ENCODE measurements around the gene CXCL14. TPM values are rescaled to one million over a fixed set of nuclear protein-coding genes. Genes with fewer than 3 reads are reported as not detected.

The CXCL14 gene, protein sequence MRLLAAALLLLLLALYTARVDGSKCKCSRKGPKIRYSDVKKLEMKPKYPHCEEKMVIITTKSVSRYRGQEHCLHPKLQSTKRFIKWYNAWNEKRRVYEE
- not detected for total RNA-seq

DNA sequence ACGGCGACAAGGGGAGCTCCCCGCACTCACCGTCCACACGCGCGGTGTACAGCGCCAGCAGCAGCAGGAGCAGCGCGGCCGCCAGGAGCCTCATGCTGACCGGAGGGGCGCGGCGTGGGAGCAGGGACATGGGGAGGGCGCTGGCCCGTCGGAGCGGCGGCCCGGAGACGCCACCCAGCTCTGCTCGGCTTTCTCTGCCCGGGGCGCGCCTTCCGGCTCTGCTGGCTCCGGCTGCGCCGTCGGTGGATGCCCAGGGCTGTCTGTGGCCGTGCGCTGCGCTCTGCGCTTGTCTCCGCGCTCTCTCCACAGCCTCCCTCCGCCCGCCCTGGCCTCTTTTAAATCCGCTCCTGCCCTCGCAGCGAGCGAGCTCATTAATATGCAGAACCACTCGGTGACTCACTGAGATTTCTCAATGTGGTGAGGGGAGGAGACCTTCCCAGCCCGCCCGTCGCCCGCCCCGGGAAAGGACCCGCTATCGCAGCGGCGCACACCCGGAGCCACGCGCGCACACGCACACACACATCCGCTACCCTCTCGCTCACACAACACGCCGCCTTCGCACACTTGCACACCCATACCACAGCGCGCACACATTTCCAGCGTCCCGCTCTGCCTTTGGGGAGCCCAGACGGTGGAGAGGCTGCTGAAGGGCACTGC, at the start of gene CXCL14:
Gene CXCL14, minus strand, starts transcription at position 307 of the 657 bp plus-strand sequence. Its CDS starts 213 bp downstream, at position 94.
- Mint-ChIP-seq H3K4me1 (peaks cover 2% of the 10 kb centered on the region), H3K27ac (no peak within 1 kb of the TSS), H3K9me3 (no peaks in the 10 kb centered on the region), H3K4me3 (no peak within 1 kb of the TSS), H3K27me3 (peaks cover 42% of the 10 kb centered on the region), H3K36me3 (ENCODE audit: low read depth) (no peaks in the 10 kb centered on the region)
- CTCF ChIA-PET: interaction anchor here (5.8 kb wide), 1 partner anchor 13 kb away, joined by 28 read pairs; no protein-coding TSS in a partner anchor
- POLR2A ChIA-PET: no interaction called here
- DNase-seq: no peak

DNA sequence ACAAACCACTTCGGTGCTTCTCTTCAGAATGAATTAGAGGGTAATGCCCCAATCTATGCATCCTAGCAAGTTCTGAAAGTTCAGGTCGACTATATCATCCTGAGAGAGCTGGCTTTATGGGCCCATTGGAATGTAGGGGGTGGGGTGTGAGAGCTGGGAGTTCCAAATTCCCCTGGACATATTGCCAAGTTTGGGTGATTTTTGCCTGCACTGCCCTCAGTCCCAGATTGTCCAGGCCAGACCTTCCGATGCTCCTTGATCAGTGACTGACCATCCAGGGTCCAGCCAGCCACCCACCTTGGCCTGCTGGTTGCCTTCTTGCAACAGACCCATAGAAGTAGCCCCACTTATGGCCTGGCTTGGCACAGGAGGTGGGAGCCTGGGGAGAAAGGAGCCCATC, 47.8 kb upstream of the CXCL14 start:
- Mint-ChIP-seq H3K27me3 (no peaks in the 10 kb centered on the region), H3K27ac (no peak overlapping the region), H3K36me3 (ENCODE audit: low read depth) (no peaks in the 10 kb centered on the region), H3K4me1 (no peaks in the 10 kb centered on the region), H3K4me3 (no peak overlapping the region), H3K9me3 (no peaks in the 10 kb centered on the region)
- ChIA-PET POLR2A (no interaction called here), CTCF (no interaction called here)
- no peak for DNase-seq

DNA sequence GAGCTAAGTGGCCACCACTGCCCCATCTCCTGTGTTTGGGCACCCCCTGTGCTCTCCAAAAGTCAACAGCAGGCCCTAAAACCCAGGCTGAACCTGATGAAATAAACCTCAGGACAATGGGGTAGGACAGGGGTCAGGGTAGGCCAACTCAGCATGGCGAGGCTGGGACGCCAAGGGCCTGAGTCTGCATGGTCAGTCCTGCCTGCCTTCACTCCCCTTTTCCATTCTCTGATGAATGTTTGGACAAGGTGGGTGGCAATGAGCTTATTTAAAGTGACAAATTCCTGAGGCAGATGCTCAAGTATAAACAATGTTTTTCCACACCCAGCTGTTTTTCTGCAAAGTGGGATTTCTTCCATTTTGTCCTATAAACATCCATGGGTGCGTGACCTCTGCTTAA, 47.2 kb upstream of the CXCL14 start:
- Mint-ChIP-seq H3K27me3 (no peaks in the 10 kb centered on the region), H3K27ac (no peak overlapping the region), H3K4me3 (no peak overlapping the region), H3K4me1 (no peaks in the 10 kb centered on the region), H3K9me3 (no peaks in the 10 kb centered on the region), H3K36me3 (ENCODE audit: low read depth) (no peaks in the 10 kb centered on the region)
- CTCF ChIA-PET: no interaction called here
- POLR2A ChIA-PET: no interaction called here
- DNase-seq: no peak

DNA sequence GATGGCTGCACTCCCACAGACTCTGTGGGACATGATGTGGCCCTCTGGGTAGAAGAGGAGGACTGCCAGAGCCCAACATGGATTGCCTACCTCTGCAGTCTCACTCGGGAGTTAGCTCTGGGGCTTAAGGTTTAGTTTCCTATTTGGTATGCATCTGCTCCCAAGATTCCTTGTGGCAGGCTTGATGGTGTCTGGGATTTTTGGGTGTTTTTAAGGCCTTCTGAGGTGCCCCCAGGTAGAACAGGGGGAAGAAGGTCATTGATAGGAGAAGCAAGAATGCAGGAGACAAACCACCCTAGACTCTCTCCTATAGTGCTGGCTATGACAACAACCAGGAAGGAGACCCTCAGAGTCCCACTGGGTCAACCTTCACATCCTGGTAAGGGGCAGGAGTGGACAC, 46.7 kb upstream of the CXCL14 start:
- ChIA-PET POLR2A (no interaction called here), CTCF (no interaction called here)
- H3K27me3 Mint-ChIP-seq: no peaks in the 10 kb centered on the region
- no peak overlapping the region for H3K4me3 Mint-ChIP-seq
- DNase-seq: no peak
- H3K36me3 Mint-ChIP-seq (ENCODE audit: low read depth): no peaks in the 10 kb centered on the region
- H3K27ac Mint-ChIP-seq: no peak overlapping the region
- H3K4me1 Mint-ChIP-seq: no peaks in the 10 kb centered on the region
- H3K9me3 Mint-ChIP-seq: no peaks in the 10 kb centered on the region

DNA sequence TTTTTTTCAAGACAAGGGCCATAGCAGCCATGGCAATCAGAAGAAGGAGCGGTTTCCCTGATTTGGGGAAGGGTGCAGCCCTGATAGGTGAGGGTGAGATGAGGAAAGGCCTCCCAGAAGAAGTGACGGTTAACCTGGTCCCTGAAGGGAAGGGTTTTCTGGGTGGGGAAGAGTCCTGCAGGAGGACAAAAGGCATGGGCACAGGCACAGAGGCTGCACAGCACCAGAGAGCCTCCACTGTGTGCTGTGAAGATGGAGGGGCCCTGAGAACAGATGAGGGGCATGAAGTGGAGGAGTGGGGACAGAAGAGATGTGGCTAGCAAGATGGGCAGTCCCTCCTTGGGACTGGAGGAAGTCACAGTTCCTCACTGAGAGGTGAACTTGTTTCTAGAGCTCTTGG, 46.3 kb upstream of the CXCL14 start:
- no peak for DNase-seq
- Mint-ChIP-seq H3K4me3 (no peak overlapping the region), H3K4me1 (no peaks in the 10 kb centered on the region), H3K27me3 (no peaks in the 10 kb centered on the region), H3K9me3 (no peaks in the 10 kb centered on the region), H3K27ac (no peak overlapping the region), H3K36me3 (ENCODE audit: low read depth) (no peaks in the 10 kb centered on the region)
- POLR2A ChIA-PET: no interaction called here
- CTCF ChIA-PET: no interaction called here

DNA sequence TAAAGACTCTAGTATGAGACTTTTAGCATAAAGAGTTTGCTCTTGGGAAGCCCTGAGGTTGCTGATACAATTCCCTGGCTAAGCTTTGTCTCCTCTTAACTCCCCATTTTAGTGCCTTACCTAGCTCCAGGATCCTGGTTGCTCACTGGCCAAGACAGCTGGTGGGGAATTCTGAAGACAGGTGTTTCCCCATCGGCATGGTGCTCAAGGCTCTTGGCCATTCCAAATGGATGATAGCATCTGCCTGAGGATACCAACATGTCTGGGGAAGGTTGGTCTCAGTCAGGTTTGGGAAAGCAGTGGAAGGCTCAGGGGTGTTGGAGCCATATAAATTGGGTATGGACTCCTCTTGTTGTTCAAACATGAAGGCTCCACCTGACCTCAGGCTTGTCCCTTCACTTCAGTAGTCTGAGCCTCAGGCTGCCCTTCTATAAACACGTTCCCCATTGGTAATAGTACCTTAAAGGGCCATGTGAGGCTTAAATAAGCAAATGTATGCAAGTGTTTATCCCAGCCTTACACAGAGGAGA, 44.5 kb upstream of the CXCL14 start:
- POLR2A ChIA-PET: no interaction called here
- CTCF ChIA-PET: no interaction called here
- no peak for DNase-seq
- H3K36me3 Mint-ChIP-seq (ENCODE audit: low read depth): no peaks in the 10 kb centered on the region
- no peak overlapping the region for H3K4me3 Mint-ChIP-seq
- peaks cover 6% of the 10 kb centered on the region for H3K9me3 Mint-ChIP-seq
- peaks cover 3% of the 10 kb centered on the region for H3K27me3 Mint-ChIP-seq
- H3K27ac Mint-ChIP-seq: no peak overlapping the region
- no peaks in the 10 kb centered on the region for H3K4me1 Mint-ChIP-seq

DNA sequence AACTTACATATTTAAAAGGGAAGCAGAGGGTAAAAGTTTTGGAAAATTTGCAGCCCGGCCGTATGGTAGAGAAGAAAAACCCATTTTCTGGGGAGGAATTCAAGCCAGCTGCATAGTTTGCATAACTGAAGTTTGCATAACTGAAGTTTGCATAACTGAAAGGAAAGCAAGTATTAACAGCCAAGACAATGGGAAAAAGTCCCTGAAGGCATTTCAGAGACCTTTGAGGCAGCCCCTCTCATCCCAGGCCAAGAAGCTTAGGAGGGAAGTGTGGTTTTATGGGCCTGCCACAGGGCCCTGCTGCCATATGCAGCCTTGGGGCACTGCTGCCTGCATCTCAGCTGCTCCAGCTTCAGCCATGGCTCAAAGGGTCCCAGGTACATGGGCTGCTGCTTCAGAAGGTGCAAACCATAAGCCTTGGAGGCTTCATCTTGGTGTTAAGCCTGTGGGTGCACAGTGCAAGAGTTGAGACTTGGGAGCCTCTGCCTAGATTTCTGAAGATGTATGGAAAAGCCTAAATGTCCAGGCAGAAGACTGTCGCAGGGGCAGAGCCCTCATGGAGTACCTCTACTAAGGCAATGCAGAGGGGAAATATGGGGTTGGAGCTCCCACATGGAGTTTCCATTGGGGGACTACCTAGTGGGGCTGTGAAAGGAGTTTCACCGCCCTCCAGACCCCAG, 36.9 kb upstream of the CXCL14 start:
- ChIA-PET CTCF (no interaction called here), POLR2A (no interaction called here)
- Mint-ChIP-seq H3K27me3 (peaks cover 23% of the 10 kb centered on the region), H3K4me1 (no peaks in the 10 kb centered on the region), H3K9me3 (peaks cover 6% of the 10 kb centered on the region), H3K27ac (no peak overlapping the region), H3K4me3 (no peak overlapping the region), H3K36me3 (ENCODE audit: low read depth) (peaks cover 3% of the 10 kb centered on the region)
- no peak for DNase-seq

DNA sequence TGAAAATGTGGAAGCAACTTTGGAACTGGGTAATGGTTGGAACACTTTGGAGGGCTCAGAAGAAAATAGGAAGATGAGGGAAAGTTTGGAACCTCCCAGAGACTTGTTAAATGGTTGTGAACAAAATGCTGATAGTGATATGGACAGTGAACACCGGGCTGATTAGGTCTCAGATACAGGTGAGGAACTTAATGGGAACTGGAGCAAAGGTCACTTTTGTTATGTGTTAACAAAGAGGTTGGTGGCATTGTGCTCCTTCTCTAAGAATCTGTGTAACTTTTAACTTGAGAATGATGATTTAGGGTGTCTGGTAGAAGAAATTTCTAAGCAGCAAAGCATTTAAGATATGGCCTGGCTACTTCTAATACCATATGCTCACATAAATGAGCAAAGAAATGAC, 36.4 kb upstream of the CXCL14 start:
- no peak for DNase-seq
- Mint-ChIP-seq H3K27me3 (peaks cover 23% of the 10 kb centered on the region), H3K4me1 (no peaks in the 10 kb centered on the region), H3K27ac (no peak overlapping the region), H3K36me3 (ENCODE audit: low read depth) (peaks cover 3% of the 10 kb centered on the region), H3K9me3 (peaks cover 6% of the 10 kb centered on the region), H3K4me3 (no peak overlapping the region)
- CTCF ChIA-PET: no interaction called here
- POLR2A ChIA-PET: no interaction called here

DNA sequence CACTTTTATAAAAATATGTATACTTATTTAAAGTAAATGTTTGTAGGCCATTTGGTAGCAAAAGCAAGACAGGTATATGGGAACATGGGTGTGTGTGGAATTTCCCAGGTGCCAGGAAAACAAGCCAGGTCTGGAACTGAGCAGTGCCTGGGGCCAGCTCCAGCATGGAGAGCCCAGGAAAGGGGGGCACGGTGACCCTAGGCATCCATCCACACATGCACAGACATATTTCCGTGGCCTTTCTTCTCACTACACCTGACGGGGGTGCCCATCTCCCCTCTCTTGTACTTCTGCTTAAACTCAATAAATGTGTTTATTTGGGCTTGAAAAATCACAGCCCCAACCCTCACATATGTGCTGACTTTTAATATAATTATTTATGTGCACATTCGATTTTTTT, 31.2 kb upstream of the CXCL14 start:
- no peak overlapping the region for H3K4me3 Mint-ChIP-seq
- H3K27me3 Mint-ChIP-seq: peaks cover 13% of the 10 kb centered on the region
- H3K4me1 Mint-ChIP-seq: no peaks in the 10 kb centered on the region
- ChIA-PET CTCF (no interaction called here), POLR2A (no interaction called here)
- no peaks in the 10 kb centered on the region for H3K36me3 Mint-ChIP-seq (ENCODE audit: low read depth)
- H3K9me3 Mint-ChIP-seq: no peaks in the 10 kb centered on the region
- peak; percentile 4 for DNase-seq
- H3K27ac Mint-ChIP-seq: no peak overlapping the region

DNA sequence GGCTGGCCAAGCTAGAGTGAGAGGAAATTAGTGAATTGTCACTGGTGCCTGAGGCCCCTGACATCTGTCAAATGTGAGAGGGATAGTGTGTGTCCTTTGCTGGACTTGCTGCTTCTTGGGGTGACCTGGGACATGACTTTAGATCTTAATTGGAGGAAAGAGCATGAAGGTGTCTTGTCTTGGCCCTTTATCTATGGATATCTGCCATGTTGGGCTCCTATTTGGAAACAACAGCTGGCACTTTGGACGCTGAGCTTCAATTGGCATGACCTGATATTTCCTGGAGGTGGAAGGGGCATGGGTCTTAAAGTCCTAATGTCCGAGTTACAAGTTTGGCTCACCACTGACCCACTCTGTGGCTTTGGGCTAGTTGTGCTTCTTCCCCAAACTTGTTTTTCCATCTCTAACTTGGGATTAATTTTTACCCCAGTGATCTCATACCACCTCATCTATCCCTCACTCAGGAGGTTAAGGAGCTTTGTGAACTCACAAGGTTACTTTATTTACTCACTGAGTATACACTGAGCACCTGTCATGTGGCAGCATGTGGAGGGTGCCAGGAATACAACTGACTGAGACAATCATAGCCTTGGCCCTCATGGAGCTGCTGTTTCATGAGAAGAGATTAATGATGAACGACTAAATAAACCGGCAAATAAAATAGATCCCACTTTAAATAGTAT, 30.1 kb upstream of the CXCL14 start:
- Mint-ChIP-seq H3K27ac (no peak overlapping the region), H3K4me3 (no peak overlapping the region), H3K4me1 (no peaks in the 10 kb centered on the region), H3K9me3 (no peaks in the 10 kb centered on the region), H3K27me3 (peaks cover 10% of the 10 kb centered on the region), H3K36me3 (ENCODE audit: low read depth) (no peaks in the 10 kb centered on the region)
- ChIA-PET POLR2A (no interaction called here), CTCF (no interaction called here)
- peak; percentile 3 for DNase-seq

DNA sequence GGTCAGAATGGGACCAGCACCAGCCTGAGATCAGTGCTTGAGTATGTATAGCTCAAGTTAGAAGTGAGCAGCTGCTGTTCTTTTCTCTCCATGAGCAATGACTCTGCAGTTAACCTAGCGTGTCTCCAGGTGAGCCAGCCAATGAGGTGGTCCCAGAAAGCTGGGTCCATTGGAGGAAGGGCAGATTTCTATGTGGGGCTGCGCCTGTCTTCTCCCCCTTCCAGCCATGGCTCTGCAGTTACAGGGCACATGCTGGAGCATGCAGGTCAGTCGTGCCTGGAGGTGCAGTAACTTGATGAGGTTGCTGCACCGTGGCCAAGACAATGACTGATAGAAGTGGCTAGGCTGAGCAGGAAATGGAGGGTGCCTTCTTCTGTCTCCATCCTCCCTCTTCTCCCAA, 29.6 kb upstream of the CXCL14 start:
- POLR2A ChIA-PET: no interaction called here
- no peak overlapping the region for H3K27ac Mint-ChIP-seq
- CTCF ChIA-PET: no interaction called here

DNA sequence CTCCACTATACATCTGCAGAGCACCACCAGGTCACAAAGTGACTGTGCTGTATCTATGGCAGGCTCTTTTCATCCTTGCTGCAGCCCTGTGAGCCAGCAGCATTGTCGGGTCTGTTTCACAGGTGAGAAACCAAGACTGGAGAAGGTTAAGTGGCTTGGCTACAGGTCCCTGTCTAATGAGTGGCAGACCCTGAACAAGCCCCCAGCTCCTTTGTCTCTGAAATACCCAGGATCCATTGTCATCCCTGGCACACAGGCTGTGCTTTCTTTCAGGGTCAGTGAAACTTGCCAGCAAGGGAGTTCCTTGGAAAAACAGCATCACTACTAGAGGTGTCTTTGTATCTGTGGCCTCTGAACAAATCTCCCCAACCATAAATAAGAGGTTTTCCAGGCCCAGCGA, 27.6 kb upstream of the CXCL14 start:
- DNase-seq: no peak
- Mint-ChIP-seq H3K9me3 (no peaks in the 10 kb centered on the region), H3K4me1 (no peaks in the 10 kb centered on the region), H3K36me3 (ENCODE audit: low read depth) (no peaks in the 10 kb centered on the region), H3K27me3 (peaks cover 5% of the 10 kb centered on the region), H3K4me3 (no peak overlapping the region), H3K27ac (no peak overlapping the region)
- CTCF ChIA-PET: no interaction called here
- POLR2A ChIA-PET: no interaction called here

More for the DNA sequence above, 29.6 kb upstream of the CXCL14 start:
- Mint-ChIP-seq H3K4me1 (no peaks in the 10 kb centered on the region), H3K27me3 (peaks cover 10% of the 10 kb centered on the region), H3K4me3 (no peak overlapping the region), H3K9me3 (no peaks in the 10 kb centered on the region), H3K36me3 (ENCODE audit: low read depth) (no peaks in the 10 kb centered on the region)
- peak; percentile 5 for DNase-seq

DNA sequence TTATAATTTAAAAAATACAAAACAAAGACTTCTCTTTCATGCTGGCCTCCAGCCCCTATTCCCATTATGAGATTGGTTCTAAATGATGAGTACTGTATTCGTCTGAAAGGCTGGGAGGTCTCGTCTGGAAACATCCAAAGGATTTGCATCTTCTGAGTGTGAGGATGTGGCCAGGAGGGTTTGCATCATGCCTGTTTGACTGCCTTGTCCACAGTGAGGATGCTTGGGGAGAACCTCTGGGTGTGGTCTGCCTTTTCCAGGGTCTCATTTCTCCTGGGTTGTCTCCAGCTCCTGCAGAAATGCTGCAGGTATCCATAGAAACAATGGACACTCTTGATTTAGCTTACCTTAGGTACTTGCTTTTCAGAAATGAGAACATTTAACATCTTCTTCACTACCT, 26.4 kb upstream of the CXCL14 start:
- POLR2A ChIA-PET: no interaction called here
- H3K4me1 Mint-ChIP-seq: no peaks in the 10 kb centered on the region
- CTCF ChIA-PET: no interaction called here
- H3K9me3 Mint-ChIP-seq: no peaks in the 10 kb centered on the region
- no peak overlapping the region for H3K27ac Mint-ChIP-seq
- no peak overlapping the region for H3K4me3 Mint-ChIP-seq
- no peak for DNase-seq
- H3K27me3 Mint-ChIP-seq: peaks cover 7% of the 10 kb centered on the region
- no peaks in the 10 kb centered on the region for H3K36me3 Mint-ChIP-seq (ENCODE audit: low read depth)
